WERI-Rb-1 (cell line): ENCODE results near the gene ST3GAL3.
A peak's percentile ranks its signal among the peaks of the same experiment; 100 is the strongest.

ENCODE experiments used
- DNase-seq: peaks from one replicate; pipeline ENCODE4 v3.0.0-alpha.2; 2020
- H3K27ac ChIP-seq: fragments of 250-450 bp; sonication (Bioruptor Pico); 2 replicates; pipeline ENCODE4 v1.5.1; 2020; ENCODE audit warnings: mild to moderate bottlenecking, moderate library complexity
- H3K27me3 ChIP-seq: fragments of 250-450 bp; sonication (Bioruptor Pico); 2 replicates; pipeline ENCODE4 v1.5.1; 2021; ENCODE audit warnings: mild to moderate bottlenecking, low read depth, moderate library complexity; ENCODE audit not compliant: insufficient read depth, severe bottlenecking
- H3K36me3 ChIP-seq: fragments of 250-450 bp; sonication (Bioruptor Pico); 2 replicates; pipeline ENCODE4 v1.5.1; 2020; ENCODE audit warnings: mild to moderate bottlenecking, moderate library complexity
- H3K4me3 ChIP-seq: 2 replicates; pipeline ENCODE4 v1.5.1; 2011; ENCODE audit warnings: low read depth, mild to moderate bottlenecking, control low read depth, low read length
- H3K9me3 ChIP-seq: fragments of 250-450 bp; sonication (Bioruptor Pico); 2 replicates; pipeline ENCODE4 v1.5.1; 2021; ENCODE audit warnings: mild to moderate bottlenecking, moderate library complexity; ENCODE audit not compliant: severe bottlenecking
- TF ChIP-seq, protein P1 (sequence below): IDR thresholded peaks from 2 replicates; pipeline ENCODE4 v1.5.1; 2011; ENCODE audit warnings: low read depth, mild to moderate bottlenecking, control low read depth, inconsistent platforms, low read length

Gene ST3GAL3

DNA sequence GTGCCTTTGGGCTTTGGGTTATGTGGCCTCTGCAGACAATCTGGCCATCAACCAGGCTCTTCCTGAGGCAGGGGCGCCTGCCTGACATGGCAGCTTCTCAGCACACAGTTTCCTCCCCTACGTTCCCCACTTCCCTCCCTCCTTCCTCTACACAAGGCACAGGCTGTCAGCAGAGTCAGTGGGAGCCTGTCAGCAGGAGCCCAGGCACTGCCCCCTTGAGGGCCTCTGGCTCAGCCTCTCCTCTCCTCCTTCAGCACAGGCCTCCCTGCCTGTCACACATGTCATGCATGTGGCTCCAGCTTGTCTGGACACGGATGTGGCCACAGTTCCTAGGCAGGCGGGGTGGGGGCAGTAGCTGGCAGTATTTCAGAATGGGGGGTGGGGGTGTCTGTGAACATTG, 174.1 kb downstream of the ST3GAL3 start:
- no peaks in the 10 kb centered on the region for H3K27me3 ChIP-seq
- peak overlapping the region; percentile 24; the same call in 1 of the 2 replicates for H3K27ac ChIP-seq
- TF ChIP-seq, protein P1, sequence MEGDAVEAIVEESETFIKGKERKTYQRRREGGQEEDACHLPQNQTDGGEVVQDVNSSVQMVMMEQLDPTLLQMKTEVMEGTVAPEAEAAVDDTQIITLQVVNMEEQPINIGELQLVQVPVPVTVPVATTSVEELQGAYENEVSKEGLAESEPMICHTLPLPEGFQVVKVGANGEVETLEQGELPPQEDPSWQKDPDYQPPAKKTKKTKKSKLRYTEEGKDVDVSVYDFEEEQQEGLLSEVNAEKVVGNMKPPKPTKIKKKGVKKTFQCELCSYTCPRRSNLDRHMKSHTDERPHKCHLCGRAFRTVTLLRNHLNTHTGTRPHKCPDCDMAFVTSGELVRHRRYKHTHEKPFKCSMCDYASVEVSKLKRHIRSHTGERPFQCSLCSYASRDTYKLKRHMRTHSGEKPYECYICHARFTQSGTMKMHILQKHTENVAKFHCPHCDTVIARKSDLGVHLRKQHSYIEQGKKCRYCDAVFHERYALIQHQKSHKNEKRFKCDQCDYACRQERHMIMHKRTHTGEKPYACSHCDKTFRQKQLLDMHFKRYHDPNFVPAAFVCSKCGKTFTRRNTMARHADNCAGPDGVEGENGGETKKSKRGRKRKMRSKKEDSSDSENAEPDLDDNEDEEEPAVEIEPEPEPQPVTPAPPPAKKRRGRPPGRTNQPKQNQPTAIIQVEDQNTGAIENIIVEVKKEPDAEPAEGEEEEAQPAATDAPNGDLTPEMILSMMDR, result peak; percentile 55
- H3K36me3 ChIP-seq, result no peaks in the 10 kb centered on the region
- H3K9me3 ChIP-seq, result no peaks in the 10 kb centered on the region
- DNase-seq, result peak; percentile 69
- H3K4me3 ChIP-seq, result no peak overlapping the region

GRCh38 chr1:43882763-43883162, 175.4 kb downstream of the ST3GAL3 start:
- no peak overlapping the region for H3K4me3 ChIP-seq
- no peaks in the 10 kb centered on the region for H3K36me3 ChIP-seq
- TF ChIP-seq, protein P1, result no peak
- H3K27ac ChIP-seq, result no peak overlapping the region
- H3K9me3 ChIP-seq, result no peaks in the 10 kb centered on the region
- DNase-seq, result no peak
- H3K27me3 ChIP-seq, result no peaks in the 10 kb centered on the region

GRCh38 chr1:43883321-43883720, 176.0 kb downstream of the ST3GAL3 start:
- TF ChIP-seq, protein P1, result no peak
- no peak overlapping the region for H3K4me3 ChIP-seq
- no peaks in the 10 kb centered on the region for H3K27me3 ChIP-seq
- no peaks in the 10 kb centered on the region for H3K9me3 ChIP-seq
- H3K27ac ChIP-seq, result no peak overlapping the region
- DNase-seq, result no peak
- H3K36me3 ChIP-seq, result no peaks in the 10 kb centered on the region

DNA sequence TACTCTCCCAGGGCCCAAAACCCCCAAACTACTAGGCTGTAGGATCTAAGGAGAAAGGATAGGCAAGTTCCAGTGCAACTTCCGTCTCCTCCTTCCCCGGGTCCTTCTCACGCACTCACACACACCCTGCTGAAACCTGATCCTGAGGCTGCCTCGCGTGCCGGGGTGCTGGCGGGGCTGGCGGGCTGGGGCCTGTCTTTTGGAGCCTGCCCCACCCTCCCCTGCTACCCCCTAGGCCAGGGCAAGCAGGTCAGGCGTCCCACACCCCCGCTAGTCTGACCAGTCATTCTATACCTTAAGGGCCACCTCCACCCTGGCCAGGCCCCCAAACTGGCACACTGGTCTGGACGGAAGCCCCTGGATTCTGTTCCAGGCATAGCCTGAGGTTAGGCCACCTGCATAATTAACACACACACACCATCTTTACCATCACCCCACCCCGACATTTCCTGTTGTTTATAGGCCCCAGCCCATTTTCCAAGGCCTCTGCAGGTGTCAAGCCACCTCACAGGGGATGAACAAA, 178.0 kb downstream of the ST3GAL3 start:
- TF ChIP-seq, protein P1, result no peak
- H3K27ac ChIP-seq, result no peak overlapping the region
- no peaks in the 10 kb centered on the region for H3K36me3 ChIP-seq
- H3K4me3 ChIP-seq, result no peak overlapping the region
- H3K27me3 ChIP-seq, result no peaks in the 10 kb centered on the region
- no peaks in the 10 kb centered on the region for H3K9me3 ChIP-seq
- no peak for DNase-seq

- Histone ChIP-seq H3K27me3 (no peaks in the 10 kb centered on the region), H3K36me3 (no peaks in the 10 kb centered on the region), H3K9me3 (no peaks in the 10 kb centered on the region), H3K4me3 (no peak overlapping the region), H3K27ac (no peak overlapping the region)
- TF ChIP-seq, protein P1, result no peak
- no peak for DNase-seq
Observed at GRCh38 chr1:43887748-43888147, 180.4 kb downstream of the ST3GAL3 start.

DNA sequence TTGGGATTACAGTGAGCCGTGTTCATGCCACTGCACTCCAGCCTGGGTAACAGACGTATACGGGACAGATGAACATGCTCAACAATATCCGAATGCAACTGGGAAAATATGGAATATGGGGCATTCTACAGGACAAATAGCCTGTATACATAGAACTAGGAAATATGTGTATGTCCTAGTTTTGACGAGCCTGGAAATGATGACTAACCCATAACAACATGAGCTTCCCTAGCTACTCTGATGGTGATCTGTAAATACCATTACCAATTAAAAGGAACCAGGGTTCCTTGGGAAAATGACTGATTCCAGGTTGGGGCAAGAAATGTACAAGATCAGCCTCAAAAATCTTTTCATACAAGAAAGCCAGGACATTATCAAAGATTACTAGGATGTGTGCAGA, 183.5 kb downstream of the ST3GAL3 start:
- no peak overlapping the region for H3K27ac ChIP-seq
- TF ChIP-seq, protein P1, result no peak
- no peaks in the 10 kb centered on the region for H3K36me3 ChIP-seq
- H3K9me3 ChIP-seq, result no peaks in the 10 kb centered on the region
- no peak for DNase-seq
- H3K27me3 ChIP-seq, result no peaks in the 10 kb centered on the region
- H3K4me3 ChIP-seq, result no peak overlapping the region
